Putamen (tissue), 1 donor: ENCODE results near the gene CDKAL1.
"Not testable (repeated sequence)": the region's sequence is repeated elsewhere in the genome, so short reads cannot be mapped to it uniquely, and the experiment has no call there.

Source experiments
- DNase-seq: peaks from one replicate; pipeline ENCODE4 v3.0.0-alpha.2; 2016; ENCODE audit warnings: low spot score

The CDKAL1 gene

GRCh38 chr6:20709451-20709850 lies 175.2 kb downstream of the CDKAL1 start:
- no peak for DNase-seq

DNA sequence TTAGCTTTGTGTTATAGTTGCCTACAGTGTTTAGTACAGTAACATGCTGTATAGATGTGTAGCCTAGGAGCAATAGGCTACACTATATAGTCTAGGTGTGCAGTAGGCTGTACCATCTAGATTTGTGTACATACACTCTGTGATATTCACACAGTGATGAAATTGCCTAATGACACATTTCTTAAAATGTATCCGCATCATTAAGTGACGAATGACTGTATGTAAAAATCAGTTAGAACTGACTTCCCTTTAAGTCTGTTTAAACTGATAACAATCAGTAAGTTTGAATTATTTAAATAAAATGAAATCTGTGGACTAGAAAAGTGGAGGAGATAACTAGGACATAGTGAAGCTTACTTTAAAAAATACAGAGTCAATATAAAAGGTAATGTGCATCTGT lies 176.1 kb downstream of the CDKAL1 start:
- DNase-seq = no peak

DNA sequence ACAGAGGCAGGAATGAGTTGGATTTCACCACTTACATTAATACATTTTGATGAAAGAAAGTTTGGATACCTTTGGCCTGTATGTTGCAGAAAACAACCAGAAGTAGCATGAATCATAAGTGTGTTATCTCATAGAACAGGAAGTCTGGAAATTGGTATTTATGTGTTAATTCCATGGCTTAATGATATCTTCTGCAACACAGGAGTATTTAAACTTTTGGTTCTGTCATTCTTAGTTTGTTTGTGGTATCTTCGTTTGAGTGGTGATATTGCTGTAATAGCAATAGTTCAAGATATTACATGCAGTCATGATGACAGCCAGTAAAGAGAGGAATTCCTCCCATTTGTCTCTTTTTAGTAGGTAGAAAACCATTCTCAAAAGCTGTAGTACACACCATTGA lies 177.3 kb downstream of the CDKAL1 start:
- no peak for DNase-seq

DNA sequence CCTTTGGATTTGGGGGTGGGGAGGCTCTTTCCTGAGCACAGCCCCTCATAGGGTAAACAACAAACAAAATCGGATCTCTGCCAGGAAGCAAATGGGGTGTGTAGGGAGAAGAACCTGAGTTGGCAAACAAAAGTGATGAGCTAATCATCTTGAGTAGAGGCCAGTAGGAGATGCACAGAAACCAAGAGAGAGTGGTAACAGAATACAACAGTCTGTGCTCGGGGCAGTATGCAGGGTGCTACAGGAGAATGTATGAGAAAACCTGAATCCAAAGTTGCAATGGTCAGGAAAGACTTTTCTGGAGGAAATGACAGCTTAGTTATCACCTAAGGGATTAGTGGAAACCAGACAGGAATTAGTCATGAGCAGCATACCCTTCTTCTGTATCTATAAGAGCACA lies 177.8 kb downstream of the CDKAL1 start:
- no peak for DNase-seq

- no peak for DNase-seq
These were observed 181.0 kb downstream of the CDKAL1 start for GRCh38 chr6:20715135-20715806.

- no peak for DNase-seq
These were observed 182.6 kb downstream of the CDKAL1 start for GRCh38 chr6:20716865-20717264.

DNA sequence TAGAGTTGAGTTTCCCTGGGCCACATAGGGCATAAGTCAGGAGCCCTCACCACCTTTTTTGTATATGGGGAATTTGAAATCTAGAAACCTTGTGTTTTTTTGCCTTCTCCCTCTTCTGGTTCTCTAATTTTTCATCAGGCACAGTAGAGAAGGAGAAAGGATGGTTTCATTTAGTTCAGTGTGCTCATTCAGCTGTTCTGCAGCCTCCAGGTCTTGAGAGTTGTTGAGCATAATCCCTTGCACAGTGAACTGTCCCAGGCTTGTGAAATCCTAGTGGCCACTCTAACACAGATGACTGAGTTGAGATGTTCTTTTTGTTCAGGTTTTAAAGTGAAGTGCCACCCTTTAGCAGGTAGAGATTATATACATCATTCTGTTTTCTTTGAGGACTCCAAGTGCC lies 183.5 kb downstream of the CDKAL1 start:
- no peak for DNase-seq

- DNase-seq = no peak
These were observed 184.7 kb downstream of the CDKAL1 start for GRCh38 chr6:20718705-20719653.

- DNase-seq = no peak
These were observed 185.7 kb downstream of the CDKAL1 start for GRCh38 chr6:20719980-20720379.

- not testable (repeated sequence) for DNase-seq
These were observed 186.9 kb downstream of the CDKAL1 start for GRCh38 chr6:20721121-20721520.

GRCh38 chr6:20722455-20722854 lies 188.2 kb downstream of the CDKAL1 start:
- DNase-seq = no peak

GRCh38 chr6:20723236-20723635 lies 189.0 kb downstream of the CDKAL1 start:
- no peak for DNase-seq

DNA sequence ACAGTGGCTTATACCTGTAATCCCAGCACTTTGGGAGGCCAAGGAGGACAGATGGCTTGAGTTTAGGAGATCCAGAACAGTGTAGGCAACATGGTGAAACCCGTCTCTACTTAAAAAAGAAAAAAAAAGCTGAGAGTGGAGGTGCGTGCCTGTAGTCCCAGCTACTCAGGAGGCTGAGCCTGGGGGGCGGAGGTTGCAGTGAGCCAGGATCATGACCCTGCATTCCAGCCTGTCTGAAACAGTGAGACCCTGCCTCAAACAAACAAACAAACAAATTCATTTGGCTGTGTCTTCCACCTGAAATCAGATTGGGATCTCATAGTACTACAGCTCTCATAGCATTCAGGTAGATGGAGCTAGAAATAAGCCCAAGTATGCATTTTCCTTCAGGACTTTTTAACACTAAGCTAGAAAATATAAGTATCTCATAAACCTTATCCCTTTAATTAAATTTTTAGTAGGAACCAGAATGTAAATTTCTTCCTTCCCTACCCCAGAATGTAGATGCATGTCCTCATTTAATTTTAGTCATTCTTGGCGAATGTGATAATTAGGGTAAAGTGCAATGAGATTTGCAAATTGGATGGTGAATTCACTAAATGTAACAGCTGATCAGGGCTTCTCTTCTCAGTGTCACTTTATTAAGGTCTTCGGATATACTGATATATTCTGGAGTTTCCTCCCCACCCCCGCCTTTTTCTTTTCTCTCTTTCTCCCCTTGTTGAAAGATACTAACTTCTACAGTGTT lies 190.4 kb downstream of the CDKAL1 start:
- DNase-seq = no peak

DNA sequence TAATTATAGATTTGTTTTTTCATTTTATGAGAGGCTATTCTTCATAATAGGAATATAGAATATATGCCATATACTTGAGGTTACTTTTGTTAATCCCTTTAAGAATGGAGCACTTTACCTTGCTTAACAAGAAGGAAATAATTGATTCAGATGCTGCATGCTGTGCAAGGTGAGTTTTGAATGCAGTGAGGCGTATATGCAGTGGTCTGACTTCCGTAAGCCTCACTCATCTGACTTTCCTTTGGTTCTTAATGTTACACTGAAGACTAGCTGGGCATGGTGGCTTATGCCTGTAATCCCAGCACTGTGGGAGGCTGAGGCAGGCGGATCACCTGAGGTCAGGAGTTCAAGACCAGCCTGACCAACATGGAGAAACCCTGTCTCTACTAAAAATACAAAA lies 191.0 kb downstream of the CDKAL1 start:
- not testable (repeated sequence) for DNase-seq

DNA sequence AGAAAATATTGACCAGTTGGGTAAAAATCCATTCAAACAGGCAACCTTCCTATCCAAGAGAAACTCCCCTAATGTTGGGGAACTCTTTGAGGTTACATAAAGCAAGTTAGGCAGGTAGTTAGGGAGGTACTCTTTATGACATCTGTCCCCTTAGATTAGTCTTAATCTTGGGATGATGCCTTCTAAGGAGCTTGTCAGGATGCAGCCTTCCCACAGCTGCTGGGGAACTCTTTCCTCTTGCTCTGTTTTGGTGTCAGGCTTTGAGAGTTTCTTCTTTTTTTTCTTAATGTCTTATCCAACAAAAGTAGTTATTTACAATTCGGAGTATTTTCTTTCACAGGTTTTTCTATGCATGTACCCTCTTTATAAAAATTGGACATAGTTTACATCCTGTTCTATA lies 194.8 kb downstream of the CDKAL1 start:
- DNase-seq = no peak

- DNase-seq = not testable (repeated sequence)
These were observed 198.1 kb downstream of the CDKAL1 start for GRCh38 chr6:20732362-20732761.

DNA sequence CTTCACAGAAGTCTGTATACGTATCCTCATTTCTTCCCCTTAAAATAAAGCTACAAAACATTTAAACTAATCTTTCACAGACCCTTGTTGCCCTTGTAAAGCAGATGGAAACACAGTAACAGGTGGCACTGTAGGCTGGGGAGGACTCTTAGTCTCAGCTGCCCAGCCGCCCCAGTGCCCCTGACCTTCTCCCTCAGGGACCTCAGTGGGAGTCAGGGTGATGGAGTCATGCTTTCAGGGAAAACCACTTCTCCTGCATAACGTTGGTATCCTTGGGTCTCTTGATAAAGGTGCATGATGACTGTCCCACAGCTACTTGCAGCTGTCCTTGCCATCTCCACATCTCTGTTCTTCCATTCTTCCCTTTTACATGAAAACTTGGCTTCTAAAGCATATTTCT lies 198.6 kb downstream of the CDKAL1 start:
- no peak for DNase-seq

DNA sequence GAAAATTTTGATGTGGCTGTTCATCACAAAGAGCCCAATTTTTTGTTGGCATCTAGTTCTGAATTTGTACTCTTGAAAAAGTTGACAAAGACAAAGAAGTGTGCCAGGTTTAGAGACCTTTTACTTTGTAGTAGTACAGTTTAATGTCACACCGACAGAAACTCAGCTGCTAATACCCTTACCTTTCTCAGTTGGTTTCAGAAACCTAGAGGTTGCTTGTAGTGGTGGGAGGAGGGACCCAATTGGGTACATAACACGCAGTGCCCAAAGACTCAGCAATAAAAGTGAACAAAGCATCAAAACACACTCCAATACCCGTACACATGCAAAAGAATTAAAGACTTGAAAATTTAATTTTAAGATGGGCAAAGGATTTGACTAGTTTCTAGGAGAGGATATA lies 203.7 kb downstream of the CDKAL1 start:
- DNase-seq = no peak

- no peak for DNase-seq
These were observed 205.8 kb downstream of the CDKAL1 start for GRCh38 chr6:20740088-20740487.

DNA sequence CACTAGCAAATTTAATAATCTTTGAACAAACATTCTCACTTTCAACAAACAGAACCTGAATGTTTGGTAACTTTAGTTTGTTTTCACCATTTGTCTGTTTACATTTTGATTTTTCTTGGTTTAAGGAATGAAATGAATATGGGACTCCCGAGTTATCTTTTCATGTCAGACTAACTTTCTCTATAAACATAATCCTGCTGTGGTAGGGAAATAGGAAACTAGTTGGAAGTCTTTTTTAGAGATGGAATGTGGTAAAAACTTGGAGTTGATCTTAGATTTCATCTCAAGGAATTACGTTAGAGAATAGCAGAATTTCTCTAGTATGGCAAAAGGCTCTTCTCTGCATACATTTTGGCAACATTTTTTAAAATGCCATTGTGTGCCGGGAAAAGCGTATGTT lies 206.5 kb downstream of the CDKAL1 start:
- no peak for DNase-seq

GRCh38 chr6:20741490-20741889 lies 207.2 kb downstream of the CDKAL1 start:
- no peak for DNase-seq

GRCh38 chr6:20744911-20745557 lies 210.8 kb downstream of the CDKAL1 start:
- DNase-seq = no peak
